Measurements from ENCODE around the gene UGT2B15. TPM values are rescaled to one million over a fixed set of nuclear protein-coding genes. Genes with fewer than 3 reads are reported as not detected.
A peak's percentile ranks its signal among the peaks of the same experiment; 100 is the strongest.
"Not testable (repeated sequence)": the region's sequence is repeated elsewhere in the genome, so short reads cannot be mapped to it uniquely, and the experiment has no call there.

Gene UGT2B15
- not detected in 2 replicates for total RNA-seq (2014; rRNA removed)
- polyA plus RNA-seq (2012), result not detected

GRCh38 chr4:68670479-68670939 is at the start of gene UGT2B15:
Gene UGT2B15, minus strand, starts transcription at chr4:68670652. Its CDS starts 34 bp downstream, at chr4:68670618.
- DNase-seq (ENCODE audit: low read depth), result not testable (repeated sequence)

GRCh38 chr4:68719075-68719473 is 48.6 kb upstream of the UGT2B15 start:
- no peak for DNase-seq (ENCODE audit: low read depth)

GRCh38 chr4:68718447-68719074 is 48.1 kb upstream of the UGT2B15 start:
- no peak for DNase-seq (ENCODE audit: low read depth)

- DNase-seq (ENCODE audit: low read depth), result peak; percentile 37
These were observed 47.5 kb upstream of the UGT2B15 start for GRCh38 chr4:68717999-68718398.

GRCh38 chr4:68714400-68714799 is 43.9 kb upstream of the UGT2B15 start:
- no peak for DNase-seq (ENCODE audit: low read depth)

- no peak for DNase-seq (ENCODE audit: low read depth)
These were observed 41.8 kb upstream of the UGT2B15 start for GRCh38 chr4:68712207-68712606.

- DNase-seq (ENCODE audit: low read depth), result no peak
These were observed 38.1 kb upstream of the UGT2B15 start for GRCh38 chr4:68708566-68708965.

- not testable (repeated sequence) for DNase-seq (ENCODE audit: low read depth)
These were observed 32.7 kb upstream of the UGT2B15 start for GRCh38 chr4:68703168-68703567.

- no peak for DNase-seq (ENCODE audit: low read depth)
These were observed 29.7 kb upstream of the UGT2B15 start for GRCh38 chr4:68700152-68700551.

GRCh38 chr4:68693325-68694075 is 23.0 kb upstream of the UGT2B15 start:
- no peak for DNase-seq (ENCODE audit: low read depth)

GRCh38 chr4:68691186-68691585 is 20.7 kb upstream of the UGT2B15 start:
- peak; percentile 5 for DNase-seq (ENCODE audit: low read depth)

- DNase-seq (ENCODE audit: low read depth), result no peak
These were observed 12.6 kb upstream of the UGT2B15 start for GRCh38 chr4:68683034-68683433.

- DNase-seq (ENCODE audit: low read depth), result not testable (repeated sequence)
These were observed 10.8 kb upstream of the UGT2B15 start for GRCh38 chr4:68681298-68681697.

- DNase-seq (ENCODE audit: low read depth), result no peak
These were observed 2.7 kb upstream of the UGT2B15 start for GRCh38 chr4:68673143-68673542.

- peak; percentile 16 for DNase-seq (ENCODE audit: low read depth)
These were observed 765 bp upstream of the UGT2B15 start for GRCh38 chr4:68671217-68671616.

- DNase-seq (ENCODE audit: low read depth), result not testable (repeated sequence)
These were observed 1.8 kb downstream of the UGT2B15 start for GRCh38 chr4:68668537-68669163.

GRCh38 chr4:68667551-68667950 is 2.9 kb downstream of the UGT2B15 start:
- DNase-seq (ENCODE audit: low read depth), result not testable (repeated sequence)

- DNase-seq (ENCODE audit: low read depth), result not testable (repeated sequence)
These were observed 5.7 kb downstream of the UGT2B15 start for GRCh38 chr4:68664721-68665120.

- DNase-seq (ENCODE audit: low read depth), result not testable (repeated sequence)
These were observed 7.4 kb downstream of the UGT2B15 start for GRCh38 chr4:68662836-68663574.

- DNase-seq (ENCODE audit: low read depth), result no peak
These were observed 11.8 kb downstream of the UGT2B15 start for GRCh38 chr4:68658672-68659071.

GRCh38 chr4:68657022-68657594 is 13.3 kb downstream of the UGT2B15 start:
- DNase-seq (ENCODE audit: low read depth), result not testable (repeated sequence)
